C4-2B (cell line): ENCODE data around the gene PPP3CA.
"Not testable (repeated sequence)": the region's sequence is repeated elsewhere in the genome, so short reads cannot be mapped to it uniquely, and the experiment has no call there.

ENCODE experiments used
- ZFX ChIP-seq: fragments of 450-650 bp; IDR thresholded peaks from 2 replicates; pipeline ENCODE4 v1.6.1; 2017
- TF ChIP-seq, protein P1 (sequence below): fragments of 450-650 bp; conservative IDR thresholded peaks from 2 replicates; pipeline ENCODE4 v1.5.1; 2017; ENCODE audit warnings: mild to moderate bottlenecking

DNA sequence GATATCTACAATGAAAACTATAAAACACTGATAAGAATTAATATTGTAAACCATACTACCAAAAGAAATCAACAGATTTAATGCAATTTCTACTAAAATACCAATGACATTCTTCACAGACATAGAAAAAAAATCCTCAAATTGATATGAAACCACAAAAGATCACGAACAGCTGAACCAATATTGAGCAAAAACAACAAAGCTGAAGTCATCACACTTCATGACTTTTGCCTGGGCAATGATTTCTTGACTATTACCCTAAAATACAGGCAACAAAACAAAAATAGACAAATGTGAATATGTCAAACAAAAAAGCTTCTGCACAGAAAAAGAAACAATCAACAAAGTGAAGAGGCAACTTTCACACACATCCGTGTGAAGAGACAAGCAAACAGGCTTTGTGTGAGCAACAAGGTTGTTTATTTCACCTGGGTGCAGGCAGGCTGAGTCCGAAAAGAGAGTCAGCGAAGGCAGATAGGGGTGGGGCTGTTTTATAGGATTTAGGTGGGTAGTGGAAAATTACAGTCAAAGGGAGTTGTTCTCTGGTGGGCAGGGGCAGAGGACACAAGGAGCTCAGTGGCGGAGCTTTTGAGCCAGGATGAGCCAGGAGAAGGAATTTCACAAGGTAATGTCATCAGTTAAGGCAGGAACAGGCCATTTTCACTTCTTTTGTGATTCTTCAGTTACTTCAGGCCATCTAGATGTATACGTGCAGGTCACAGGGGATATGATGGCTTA, 355.8 kb downstream of the PPP3CA start:
- TF ChIP-seq, protein P1, sequence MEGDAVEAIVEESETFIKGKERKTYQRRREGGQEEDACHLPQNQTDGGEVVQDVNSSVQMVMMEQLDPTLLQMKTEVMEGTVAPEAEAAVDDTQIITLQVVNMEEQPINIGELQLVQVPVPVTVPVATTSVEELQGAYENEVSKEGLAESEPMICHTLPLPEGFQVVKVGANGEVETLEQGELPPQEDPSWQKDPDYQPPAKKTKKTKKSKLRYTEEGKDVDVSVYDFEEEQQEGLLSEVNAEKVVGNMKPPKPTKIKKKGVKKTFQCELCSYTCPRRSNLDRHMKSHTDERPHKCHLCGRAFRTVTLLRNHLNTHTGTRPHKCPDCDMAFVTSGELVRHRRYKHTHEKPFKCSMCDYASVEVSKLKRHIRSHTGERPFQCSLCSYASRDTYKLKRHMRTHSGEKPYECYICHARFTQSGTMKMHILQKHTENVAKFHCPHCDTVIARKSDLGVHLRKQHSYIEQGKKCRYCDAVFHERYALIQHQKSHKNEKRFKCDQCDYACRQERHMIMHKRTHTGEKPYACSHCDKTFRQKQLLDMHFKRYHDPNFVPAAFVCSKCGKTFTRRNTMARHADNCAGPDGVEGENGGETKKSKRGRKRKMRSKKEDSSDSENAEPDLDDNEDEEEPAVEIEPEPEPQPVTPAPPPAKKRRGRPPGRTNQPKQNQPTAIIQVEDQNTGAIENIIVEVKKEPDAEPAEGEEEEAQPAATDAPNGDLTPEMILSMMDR, result not testable (repeated sequence)
- TF ChIP-seq ZFX, result not testable (repeated sequence)
